ENCODE results near the gene POLD1. TPM values are rescaled to one million over a fixed set of nuclear protein-coding genes. Genes with fewer than 3 reads are reported as not detected.

POLD1 gene
- total and polyA plus RNA-seq, 4 donors: 7.5 to 57.1 (median 8.2) TPM

DNA sequence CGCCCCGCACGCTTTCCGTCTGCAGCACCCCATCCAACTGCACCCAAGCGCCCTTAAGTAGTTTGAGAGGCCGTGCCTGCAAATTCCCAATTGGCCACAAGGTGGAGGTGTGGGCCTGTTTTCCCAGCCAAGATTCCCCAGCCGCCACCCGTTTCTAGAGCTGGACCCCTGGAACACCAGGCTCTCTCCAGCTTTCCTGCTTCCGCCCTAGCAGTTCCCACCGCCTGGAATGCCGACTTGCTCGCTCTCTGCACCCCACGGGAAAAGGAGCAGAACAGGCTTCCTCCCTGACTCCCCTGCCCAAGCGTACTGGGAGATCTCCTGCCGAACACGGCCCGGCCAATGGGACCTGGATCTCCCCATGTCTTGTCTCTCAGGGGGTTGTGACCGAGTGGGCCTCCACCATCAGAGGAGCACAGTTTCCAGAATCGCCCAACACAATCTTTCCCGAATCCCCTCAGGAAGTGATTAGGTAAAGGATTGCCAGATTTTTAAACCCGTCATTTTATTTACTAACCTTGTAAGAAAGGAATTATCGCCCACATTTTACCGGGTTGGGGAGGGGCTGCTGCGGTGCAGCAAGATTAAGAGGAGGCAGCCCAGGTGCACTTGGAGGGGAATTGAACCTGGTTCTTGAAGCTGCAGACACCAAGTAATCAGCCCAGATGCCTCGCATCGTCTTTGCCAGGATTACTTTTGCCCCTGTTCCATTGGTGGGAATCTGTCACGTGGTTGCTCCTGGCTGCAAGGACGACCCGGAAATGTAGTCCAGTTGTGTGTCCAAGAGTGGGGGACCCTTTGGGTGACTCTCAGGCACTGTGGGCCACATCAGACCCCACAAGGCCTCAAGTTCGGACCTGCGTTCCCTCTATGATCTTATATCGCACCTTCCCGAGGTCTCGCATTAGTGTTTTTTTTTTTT lies 15.2 kb upstream of the POLD1 start:
- WGBS: 9% methylated on average over 34 of the region's 34 CpGs
- peak overlapping the region; percentile 62 for H3K27ac ChIP-seq (ENCODE audit: low read depth in 1 of 2, low read length in 2 of 2)
- TF ChIP-seq, protein P1, sequence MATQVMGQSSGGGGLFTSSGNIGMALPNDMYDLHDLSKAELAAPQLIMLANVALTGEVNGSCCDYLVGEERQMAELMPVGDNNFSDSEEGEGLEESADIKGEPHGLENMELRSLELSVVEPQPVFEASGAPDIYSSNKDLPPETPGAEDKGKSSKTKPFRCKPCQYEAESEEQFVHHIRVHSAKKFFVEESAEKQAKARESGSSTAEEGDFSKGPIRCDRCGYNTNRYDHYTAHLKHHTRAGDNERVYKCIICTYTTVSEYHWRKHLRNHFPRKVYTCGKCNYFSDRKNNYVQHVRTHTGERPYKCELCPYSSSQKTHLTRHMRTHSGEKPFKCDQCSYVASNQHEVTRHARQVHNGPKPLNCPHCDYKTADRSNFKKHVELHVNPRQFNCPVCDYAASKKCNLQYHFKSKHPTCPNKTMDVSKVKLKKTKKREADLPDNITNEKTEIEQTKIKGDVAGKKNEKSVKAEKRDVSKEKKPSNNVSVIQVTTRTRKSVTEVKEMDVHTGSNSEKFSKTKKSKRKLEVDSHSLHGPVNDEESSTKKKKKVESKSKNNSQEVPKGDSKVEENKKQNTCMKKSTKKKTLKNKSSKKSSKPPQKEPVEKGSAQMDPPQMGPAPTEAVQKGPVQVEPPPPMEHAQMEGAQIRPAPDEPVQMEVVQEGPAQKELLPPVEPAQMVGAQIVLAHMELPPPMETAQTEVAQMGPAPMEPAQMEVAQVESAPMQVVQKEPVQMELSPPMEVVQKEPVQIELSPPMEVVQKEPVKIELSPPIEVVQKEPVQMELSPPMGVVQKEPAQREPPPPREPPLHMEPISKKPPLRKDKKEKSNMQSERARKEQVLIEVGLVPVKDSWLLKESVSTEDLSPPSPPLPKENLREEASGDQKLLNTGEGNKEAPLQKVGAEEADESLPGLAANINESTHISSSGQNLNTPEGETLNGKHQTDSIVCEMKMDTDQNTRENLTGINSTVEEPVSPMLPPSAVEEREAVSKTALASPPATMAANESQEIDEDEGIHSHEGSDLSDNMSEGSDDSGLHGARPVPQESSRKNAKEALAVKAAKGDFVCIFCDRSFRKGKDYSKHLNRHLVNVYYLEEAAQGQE (IDR thresholded peaks at IDR 0.05): peak; percentile 31
- TF ChIP-seq RAD21 (IDR thresholded peaks at IDR 0.05): peak; percentile 83 to 90
- TF ChIP-seq RXRA (IDR thresholded peaks at IDR 0.05): no peak
- no peak for TF ChIP-seq SP1 (IDR thresholded peaks at IDR 0.05)
- TF ChIP-seq, protein P2, sequence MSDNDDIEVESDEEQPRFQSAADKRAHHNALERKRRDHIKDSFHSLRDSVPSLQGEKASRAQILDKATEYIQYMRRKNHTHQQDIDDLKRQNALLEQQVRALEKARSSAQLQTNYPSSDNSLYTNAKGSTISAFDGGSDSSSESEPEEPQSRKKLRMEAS (IDR thresholded peaks at IDR 0.05): no peak
- TF ChIP-seq, protein P3, sequence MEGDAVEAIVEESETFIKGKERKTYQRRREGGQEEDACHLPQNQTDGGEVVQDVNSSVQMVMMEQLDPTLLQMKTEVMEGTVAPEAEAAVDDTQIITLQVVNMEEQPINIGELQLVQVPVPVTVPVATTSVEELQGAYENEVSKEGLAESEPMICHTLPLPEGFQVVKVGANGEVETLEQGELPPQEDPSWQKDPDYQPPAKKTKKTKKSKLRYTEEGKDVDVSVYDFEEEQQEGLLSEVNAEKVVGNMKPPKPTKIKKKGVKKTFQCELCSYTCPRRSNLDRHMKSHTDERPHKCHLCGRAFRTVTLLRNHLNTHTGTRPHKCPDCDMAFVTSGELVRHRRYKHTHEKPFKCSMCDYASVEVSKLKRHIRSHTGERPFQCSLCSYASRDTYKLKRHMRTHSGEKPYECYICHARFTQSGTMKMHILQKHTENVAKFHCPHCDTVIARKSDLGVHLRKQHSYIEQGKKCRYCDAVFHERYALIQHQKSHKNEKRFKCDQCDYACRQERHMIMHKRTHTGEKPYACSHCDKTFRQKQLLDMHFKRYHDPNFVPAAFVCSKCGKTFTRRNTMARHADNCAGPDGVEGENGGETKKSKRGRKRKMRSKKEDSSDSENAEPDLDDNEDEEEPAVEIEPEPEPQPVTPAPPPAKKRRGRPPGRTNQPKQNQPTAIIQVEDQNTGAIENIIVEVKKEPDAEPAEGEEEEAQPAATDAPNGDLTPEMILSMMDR (IDR thresholded peaks at IDR 0.05; ENCODE audit: low read depth, low read length, missing input control): peak; percentile 86
- TF ChIP-seq TAF1 (conservative IDR thresholded peaks at IDR 0.05): peak; percentile 24
- peak in 1 of 2 donors; percentile 27 for TF ChIP-seq GABPA (IDR thresholded peaks at IDR 0.05 in 1 of 2, conservative IDR thresholded peaks at IDR 0.05 in 1 of 2)
- peak; percentile 40 for TF ChIP-seq YY1 (IDR thresholded peaks at IDR 0.05)
- TF ChIP-seq EGR1 (IDR thresholded peaks at IDR 0.05; ENCODE audit: low read depth in 2 of 2): no peak
- TF ChIP-seq FOXA1 (IDR thresholded peaks at IDR 0.05): no peak
- TF ChIP-seq JUND (IDR thresholded peaks at IDR 0.05): no peak
- TF ChIP-seq, protein P4, sequence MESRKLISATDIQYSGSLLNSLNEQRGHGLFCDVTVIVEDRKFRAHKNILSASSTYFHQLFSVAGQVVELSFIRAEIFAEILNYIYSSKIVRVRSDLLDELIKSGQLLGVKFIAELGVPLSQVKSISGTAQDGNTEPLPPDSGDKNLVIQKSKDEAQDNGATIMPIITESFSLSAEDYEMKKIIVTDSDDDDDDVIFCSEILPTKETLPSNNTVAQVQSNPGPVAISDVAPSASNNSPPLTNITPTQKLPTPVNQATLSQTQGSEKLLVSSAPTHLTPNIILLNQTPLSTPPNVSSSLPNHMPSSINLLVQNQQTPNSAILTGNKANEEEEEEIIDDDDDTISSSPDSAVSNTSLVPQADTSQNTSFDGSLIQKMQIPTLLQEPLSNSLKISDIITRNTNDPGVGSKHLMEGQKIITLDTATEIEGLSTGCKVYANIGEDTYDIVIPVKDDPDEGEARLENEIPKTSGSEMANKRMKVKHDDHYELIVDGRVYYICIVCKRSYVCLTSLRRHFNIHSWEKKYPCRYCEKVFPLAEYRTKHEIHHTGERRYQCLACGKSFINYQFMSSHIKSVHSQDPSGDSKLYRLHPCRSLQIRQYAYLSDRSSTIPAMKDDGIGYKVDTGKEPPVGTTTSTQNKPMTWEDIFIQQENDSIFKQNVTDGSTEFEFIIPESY (IDR thresholded peaks at IDR 0.05): no peak

More for the DNA sequence above, 15.2 kb upstream of the POLD1 start:
- no peaks in the 10 kb centered on the region for H3K27me3 ChIP-seq (ENCODE audit: control insufficient read depth in 4 of 4, insufficient read depth in 4 of 4, low read length in 3 of 4)
- H3K4me1 ChIP-seq (ENCODE audit: control insufficient read depth in 4 of 4, insufficient read depth in 4 of 4, low read length in 3 of 4): peaks cover 0 to 13% (median 5%) of the 10 kb centered on the region in 4 donors
- H3K9ac ChIP-seq (ENCODE audit: low read depth in 1 of 2, low read length in 2 of 2): peak overlapping the region; percentile 70 to 73
- H3K36me3 ChIP-seq (ENCODE audit: control insufficient read depth in 4 of 4, insufficient read depth in 3 of 4, low read depth in 1 of 4, low read length in 3 of 4): no peaks in the 10 kb centered on the region
- DNase-seq (ENCODE audit: low spot score): peak; percentile 88
- peak overlapping the region; percentile 56 to 82 (median 76) for H3K4me3 ChIP-seq (ENCODE audit: low read depth in 1 of 3, low read length in 3 of 3)
- H3K9me3 ChIP-seq (ENCODE audit: control insufficient read depth in 4 of 4, low read length in 3 of 4): no peaks in the 10 kb centered on the region

Data from liver (tissue), 9 donors.